H9 (cell line): ENCODE measurements around the gene PCDHGC3. TPM values are rescaled to one million over a fixed set of nuclear protein-coding genes. Genes with fewer than 3 reads are reported as not detected.

Experiments used
- DNase-seq: peaks from one replicate; pipeline ENCODE4 v3.0.0-alpha.2; 2017
- H2AFZ ChIP-seq: one replicate; pipeline ENCODE4 v1.6.1; 2013; ENCODE audit warnings: mild to moderate bottlenecking, low read length, control low read depth, moderate library complexity
- H2AK5ac ChIP-seq: 2 replicates; pipeline ENCODE4 v1.6.1; 2013; ENCODE audit warnings: low read length, control low read depth, mixed read lengths; ENCODE audit not compliant: insufficient read length
- H2BK120ac ChIP-seq: one replicate; pipeline ENCODE4 v1.6.1; 2013; ENCODE audit warnings: low read depth, mild to moderate bottlenecking, low read length, control low read depth, inconsistent platforms; ENCODE audit not compliant: poor library complexity, severe bottlenecking
- H2BK12ac ChIP-seq: 2 replicates; pipeline ENCODE4 v1.6.1; 2013; ENCODE audit warnings: low read length, control low read depth, mixed read lengths, low read depth; ENCODE audit not compliant: insufficient read length
- H2BK15ac ChIP-seq: 2 replicates; pipeline ENCODE4 v1.6.1; 2013; ENCODE audit warnings: low read depth, low read length, control low read depth
- H2BK20ac ChIP-seq: one replicate; pipeline ENCODE4 v1.6.1; 2013; ENCODE audit warnings: low read depth, mild to moderate bottlenecking, low read length, control low read depth, inconsistent platforms; ENCODE audit not compliant: poor library complexity, severe bottlenecking
- H2BK5ac ChIP-seq: 2 replicates; pipeline ENCODE4 v1.6.1; 2013; ENCODE audit warnings: low read length, control low read depth, mixed read lengths; ENCODE audit not compliant: insufficient read length
- H3K14ac ChIP-seq: 2 replicates; pipeline ENCODE4 v1.6.1; 2013; ENCODE audit warnings: low read length, control low read depth; ENCODE audit not compliant: insufficient read depth
- H3K18ac ChIP-seq: 2 replicates; pipeline ENCODE4 v1.6.1; 2013; ENCODE audit warnings: low read depth, mild to moderate bottlenecking, mixed read lengths, low read length, control low read depth; ENCODE audit not compliant: insufficient read length
- H3K23ac ChIP-seq: 2 replicates; pipeline ENCODE4 v1.6.1; 2013; ENCODE audit warnings: low read length, control low read depth, mixed read lengths, low read depth; ENCODE audit not compliant: insufficient read length
- H3K23me2 ChIP-seq: 2 replicates; pipeline ENCODE4 v1.6.1; 2013; ENCODE audit warnings: low read depth, mild to moderate bottlenecking, mixed read lengths, low read length, control low read depth; ENCODE audit not compliant: insufficient read length, poor library complexity, severe bottlenecking
- H3K27ac ChIP-seq: 2 replicates; pipeline ENCODE4 v1.5.1; 2013; ENCODE audit warnings: low read length, control low read depth, mixed read lengths, low read depth; ENCODE audit not compliant: insufficient read length
- H3K27me3 ChIP-seq: 2 replicates; pipeline ENCODE4 v1.6.1; 2013; ENCODE audit warnings: low read length, control low read depth, inconsistent platforms; ENCODE audit not compliant: insufficient read depth
- H3K4ac ChIP-seq: 2 replicates; pipeline ENCODE4 v1.6.1; 2013; ENCODE audit warnings: low read depth, mild to moderate bottlenecking, control low read depth, inconsistent platforms, low read length, moderate library complexity
- H3K4me1 ChIP-seq: 2 replicates; pipeline ENCODE4 v1.6.1; 2013; ENCODE audit warnings: low read length, control low read depth, inconsistent platforms; ENCODE audit not compliant: insufficient read depth
- H3K4me2 ChIP-seq: 2 replicates; pipeline ENCODE4 v1.6.1; 2013; ENCODE audit warnings: low read length, control low read depth, mixed read lengths; ENCODE audit not compliant: insufficient read length, insufficient read depth
- H3K56ac ChIP-seq: 2 replicates; pipeline ENCODE4 v1.6.1; 2013; ENCODE audit warnings: low read depth, mild to moderate bottlenecking, mixed read lengths, low read length, control low read depth; ENCODE audit not compliant: insufficient read length
- H3K79me1 ChIP-seq: 2 replicates; pipeline ENCODE4 v1.6.1; 2013; ENCODE audit warnings: low read depth, mild to moderate bottlenecking, moderate library complexity, low read length, control low read depth, inconsistent platforms; ENCODE audit not compliant: insufficient read depth, poor library complexity, severe bottlenecking
- H3K79me2 ChIP-seq: 2 replicates; pipeline ENCODE4 v1.6.1; 2013; ENCODE audit warnings: low read length, control low read depth, inconsistent platforms; ENCODE audit not compliant: insufficient read depth
- H3K9ac ChIP-seq: 2 replicates; pipeline ENCODE4 v1.6.1; 2013; ENCODE audit warnings: low read length, control low read depth, mixed read lengths; ENCODE audit not compliant: insufficient read length; ENCODE audit errors: extremely low read depth
- H3K9me3 ChIP-seq: one replicate; pipeline ENCODE4 v1.6.1; 2013; ENCODE audit warnings: low read depth, low read length, inconsistent platforms; ENCODE audit not compliant: control insufficient read depth
- H3T11ph ChIP-seq: one replicate; pipeline ENCODE4 v1.6.1; 2013; ENCODE audit warnings: mild to moderate bottlenecking, low read length, control low read depth, inconsistent platforms
- H4K20me1 ChIP-seq: one replicate; pipeline ENCODE4 v1.6.1; 2013; ENCODE audit not compliant: control insufficient read depth, insufficient read length, insufficient read depth
- H4K5ac ChIP-seq: 2 replicates; pipeline ENCODE4 v1.6.1; 2013; ENCODE audit warnings: low read depth, mild to moderate bottlenecking, mixed read lengths, low read length, control low read depth; ENCODE audit not compliant: insufficient read length
- H4K8ac ChIP-seq: replicated peaks from 2 replicates; pipeline ENCODE4 v1.6.1; 2013; ENCODE audit warnings: low read length, control low read depth, mixed read lengths, low read depth; ENCODE audit not compliant: insufficient read length
- H4K91ac ChIP-seq: 2 replicates; pipeline ENCODE4 v1.6.1; 2013; ENCODE audit warnings: low read depth, mild to moderate bottlenecking, moderate library complexity, mixed read lengths, low read length, control low read depth; ENCODE audit not compliant: insufficient read length
- H3K27ac Mint-ChIP-seq, 3 experiments: 2 replicates in 2 of 3; 3 replicates in 1 of 3; pipeline ENCODE4 v1.8.0; 2020 to 2021; ENCODE audit warnings: mixed read lengths in 3 of 3, mild to moderate bottlenecking in 1 of 3, moderate library complexity in 1 of 3
- H3K27me3 Mint-ChIP-seq: 2 replicates; pipeline ENCODE4 v1.8.0; 2021; ENCODE audit warnings: low read depth, mild to moderate bottlenecking, moderate library complexity, mixed read lengths
- H3K36me3 Mint-ChIP-seq, 3 experiments: 2 replicates in 2 of 3; 3 replicates in 1 of 3; pipeline ENCODE4 v1.8.0; 2020 to 2021; ENCODE audit warnings: low read depth in 3 of 3, mixed read lengths in 3 of 3; ENCODE audit not compliant: insufficient read depth in 1 of 3
- H3K4me1 Mint-ChIP-seq, 2 experiments: 2 replicates each; pipeline ENCODE4 v1.8.0; 2020; ENCODE audit warnings: mixed read lengths in 2 of 2
- H3K4me3 Mint-ChIP-seq, 2 experiments: 2 replicates in 1 of 2; 3 replicates in 1 of 2; pipeline ENCODE4 v1.8.0; 2020 to 2021; ENCODE audit warnings: mild to moderate bottlenecking in 2 of 2, mixed read lengths in 2 of 2, moderate library complexity in 1 of 2
- H3K9me3 Mint-ChIP-seq, 2 experiments: 2 replicates in 1 of 2; 3 replicates in 1 of 2; pipeline ENCODE4 v1.8.0; 2020; ENCODE audit warnings: mild to moderate bottlenecking in 2 of 2, mixed read lengths in 2 of 2, moderate library complexity in 1 of 2
- CTCF ChIP-seq: fragments of 200-600 bp; sonication (generic); conservative IDR thresholded peaks from 3 replicates; pipeline ENCODE4 v1.8.0; 2021; ENCODE audit warnings: antibody characterized with exemption, mild to moderate bottlenecking
- WGBS: extraction: QIAGEN DNeasy Blood & Tissue Kit; methylation state at CpG from one replicate; pipeline ENCODE4 v1.1.7; 2013; ENCODE audit warnings: missing lambda C conversion rate, low lambda C conversion rate, mixed read lengths; ENCODE audit not compliant: insufficient read length; ENCODE audit errors: extremely low coverage; 5-methylcytosine and 5-hydroxymethylcytosine counted together
- total RNA-seq: library from RNA; stranded (reverse); gene quantifications from 2 replicates; pipeline ENCODE4 v1.2.1, GENCODE V29; 2021

The PCDHGC3 gene
- total RNA-seq, 1 experiment from 2014 or later = 19.8 TPM

GRCh38 chr5:141495453-141495811, 19.7 kb downstream of the PCDHGC3 start:
- H3K18ac ChIP-seq = no peak overlapping the region
- no peaks in the 10 kb centered on the region for H3K79me1 ChIP-seq
- no peaks in the 10 kb centered on the region for H3K79me2 ChIP-seq
- Mint-ChIP-seq H3K36me3 (peaks cover 6 to 17% (median 15%) of the 10 kb centered on the region in 3 experiments; a peak in 5 of 7 replicates), H3K4me3 (peak overlapping the region; percentile 3 to 33; a peak in 3 of 5 replicates), H3K27me3 (peaks cover 2% of the 10 kb centered on the region; the same call in 1 of the 2 replicates), H3K9me3 (no peaks in the 10 kb centered on the region), H3K27ac (peak overlapping the region; percentile 1 to 17 (median 2); a peak in 3 of 7 replicates), H3K4me1 (peaks cover 27 to 28% of the 10 kb centered on the region in 2 experiments)
- no peak overlapping the region for H3K56ac ChIP-seq
- no peaks in the 10 kb centered on the region for H3K9me3 ChIP-seq
- no CpG with 5 or more reads among the region's 8 CpGs for WGBS
- H4K20me1 ChIP-seq = no peaks in the 10 kb centered on the region
- peaks cover 4% of the 10 kb centered on the region; the same call in 1 of the 2 replicates for H3K27me3 ChIP-seq
- H4K5ac ChIP-seq = no peak overlapping the region
- H3K4me2 ChIP-seq = peak overlapping the region; percentile 38
- no peak overlapping the region for H3T11ph ChIP-seq
- H4K8ac ChIP-seq = no peak overlapping the region
- no peak overlapping the region for H2AFZ ChIP-seq
- H2BK20ac ChIP-seq = no peak overlapping the region
- no peak overlapping the region for H3K9ac ChIP-seq
- no peak overlapping the region for H2AK5ac ChIP-seq
- H3K4me1 ChIP-seq = peaks cover 14% of the 10 kb centered on the region
- H4K91ac ChIP-seq = no peak overlapping the region
- H2BK120ac ChIP-seq = no peak overlapping the region
- no peak for DNase-seq
- no peak overlapping the region for H2BK5ac ChIP-seq
- no peak overlapping the region for H2BK12ac ChIP-seq
- H3K23me2 ChIP-seq = peaks cover 14% of the 10 kb centered on the region
- no peak overlapping the region for H3K4ac ChIP-seq
- TF ChIP-seq CTCF = no peak
- H3K23ac ChIP-seq = no peak overlapping the region
- H2BK15ac ChIP-seq = no peak overlapping the region
- H3K27ac ChIP-seq = no peak overlapping the region
- H3K14ac ChIP-seq = no peak overlapping the region
